Ascending aorta (tissue), 2 donors: ENCODE data around the gene CALHM5. TPM values are rescaled to one million over a fixed set of nuclear protein-coding genes. Genes with fewer than 3 reads are reported as not detected.

Source experiments
- DNase-seq, 2 donors: peaks; one replicate each; pipeline ENCODE4 v3.0.0-alpha.2; 2019; ENCODE audit warnings: low spot score in 2 of 2
- H3K27ac ChIP-seq, 2 donors: fragments of 200-600 bp; sonication (generic); one replicate each; pipeline ENCODE4 v1.5.1; 2016 to 2017; ENCODE audit warnings: mild to moderate bottlenecking in 1 of 2
- H3K27me3 ChIP-seq: fragments of 200-600 bp; sonication (generic); one replicate; pipeline ENCODE4 v1.5.1; 2017
- H3K36me3 ChIP-seq, 2 donors: fragments of 200-600 bp; sonication (generic); one replicate each; pipeline ENCODE4 v1.5.1; 2016
- H3K4me1 ChIP-seq, 2 donors: fragments of 200-600 bp; sonication (generic); one replicate each; pipeline ENCODE4 v1.5.1; 2016 to 2017; ENCODE audit warnings: mild to moderate bottlenecking in 1 of 2
- H3K4me3 ChIP-seq, 2 donors: fragments of 200-600 bp; sonication (generic); one replicate each; pipeline ENCODE4 v1.5.1; 2016 to 2017; ENCODE audit warnings: mild to moderate bottlenecking in 1 of 2
- H3K9me3 ChIP-seq, 2 donors: fragments of 200-600 bp; sonication (generic); one replicate each; pipeline ENCODE4 v1.5.1; 2016
- intact Hi-C: fragments of 100-400 bp; cut with DNase I; formaldehyde crosslinking; loops from one replicate; pipeline ENCODE4 v1.15.1; 2023
- total RNA-seq: library from RNA; depleted of rRNA; stranded (reverse); fragments of >200 nt; gene quantifications from one replicate; pipeline ENCODE4 v1.1.0, GENCODE V29; 2016
- TF ChIP-seq, protein P1 (sequence below), 3 experiments: fragments of 200-600 bp in 2 of 3; fragments of 450-650 bp in 1 of 3; sonication (generic) in 2 of 3; IDR thresholded peaks; one replicate each; pipeline ENCODE4 v1.5.1; 2016 to 2019; ENCODE audit warnings: antibody characterized with exemption in 3 of 3, mild to moderate bottlenecking in 1 of 3, moderate library complexity in 1 of 3

The CALHM5 gene
- total RNA-seq, 1 donor from 2014 or later, result 3.4 TPM

- Histone ChIP-seq H3K27ac (no peak overlapping the region), H3K9me3 (no peaks in the 10 kb centered on the region), H3K4me1 (peaks cover 0 to 9% of the 10 kb centered on the region in 2 donors), H3K27me3 (no peaks in the 10 kb centered on the region), H3K36me3 (no peaks in the 10 kb centered on the region), H3K4me3 (no peak overlapping the region)
- intact Hi-C loops, result no loop called here
- DNase-seq, result no peak
- TF ChIP-seq, protein P1, sequence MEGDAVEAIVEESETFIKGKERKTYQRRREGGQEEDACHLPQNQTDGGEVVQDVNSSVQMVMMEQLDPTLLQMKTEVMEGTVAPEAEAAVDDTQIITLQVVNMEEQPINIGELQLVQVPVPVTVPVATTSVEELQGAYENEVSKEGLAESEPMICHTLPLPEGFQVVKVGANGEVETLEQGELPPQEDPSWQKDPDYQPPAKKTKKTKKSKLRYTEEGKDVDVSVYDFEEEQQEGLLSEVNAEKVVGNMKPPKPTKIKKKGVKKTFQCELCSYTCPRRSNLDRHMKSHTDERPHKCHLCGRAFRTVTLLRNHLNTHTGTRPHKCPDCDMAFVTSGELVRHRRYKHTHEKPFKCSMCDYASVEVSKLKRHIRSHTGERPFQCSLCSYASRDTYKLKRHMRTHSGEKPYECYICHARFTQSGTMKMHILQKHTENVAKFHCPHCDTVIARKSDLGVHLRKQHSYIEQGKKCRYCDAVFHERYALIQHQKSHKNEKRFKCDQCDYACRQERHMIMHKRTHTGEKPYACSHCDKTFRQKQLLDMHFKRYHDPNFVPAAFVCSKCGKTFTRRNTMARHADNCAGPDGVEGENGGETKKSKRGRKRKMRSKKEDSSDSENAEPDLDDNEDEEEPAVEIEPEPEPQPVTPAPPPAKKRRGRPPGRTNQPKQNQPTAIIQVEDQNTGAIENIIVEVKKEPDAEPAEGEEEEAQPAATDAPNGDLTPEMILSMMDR (IDR thresholded peaks at IDR 0.05), result no peak
Observed at GRCh38 chr6:116568111-116568510, 56.7 kb downstream of the CALHM5 start.

GRCh38 chr6:116568821-116569755 is 57.6 kb downstream of the CALHM5 start:
- DNase-seq, result no peak
- H3K36me3 ChIP-seq, result peaks cover 0 to under 1% of the 10 kb centered on the region in 2 donors
- intact Hi-C loops, result no loop called here
- no peaks in the 10 kb centered on the region for H3K9me3 ChIP-seq
- no peak overlapping the region for H3K4me3 ChIP-seq
- H3K27me3 ChIP-seq, result no peaks in the 10 kb centered on the region
- H3K27ac ChIP-seq, result no peak overlapping the region
- TF ChIP-seq, protein P1 (IDR thresholded peaks at IDR 0.05), result no peak
- peaks cover 0 to 14% of the 10 kb centered on the region in 2 donors for H3K4me1 ChIP-seq

DNA sequence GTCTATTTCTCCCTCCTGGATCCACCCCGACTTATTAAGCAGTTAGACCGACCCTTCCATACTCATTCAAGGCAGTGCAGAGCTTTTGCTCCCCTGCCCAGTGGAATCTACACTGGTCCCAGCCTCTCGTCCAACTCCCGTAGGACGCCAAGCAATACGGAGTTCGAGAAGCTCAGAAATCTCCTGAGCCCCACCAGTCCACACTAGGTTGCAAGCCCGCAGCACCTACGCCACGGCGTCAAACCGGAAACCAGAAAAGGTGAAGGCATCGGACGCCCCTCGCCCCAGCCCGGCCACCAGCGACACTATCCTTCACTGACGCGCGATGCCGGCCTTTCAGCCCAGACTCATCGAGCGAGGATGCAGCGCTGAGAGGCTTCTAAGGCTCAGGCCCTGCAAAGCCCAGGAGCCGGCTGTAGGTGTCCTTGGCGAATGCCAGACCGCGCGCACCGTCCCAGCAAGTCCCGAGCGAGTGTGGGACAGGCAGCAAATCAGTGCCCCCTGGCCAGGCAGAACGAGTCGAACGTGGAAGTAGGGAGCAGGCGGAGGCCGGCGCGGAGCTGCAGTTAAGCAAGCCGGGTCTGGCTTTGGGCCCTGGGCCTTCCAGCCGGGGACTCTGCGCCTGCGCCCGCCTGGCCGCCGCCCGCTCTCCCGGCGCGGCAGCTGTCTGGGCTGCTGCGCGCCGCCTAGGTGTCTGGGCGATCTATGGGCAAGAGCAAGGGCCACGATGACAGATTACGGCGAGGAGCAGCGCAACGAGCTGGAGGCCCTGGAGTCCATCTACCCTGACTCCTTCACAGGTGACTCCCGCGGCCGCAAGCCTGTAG is 59.6 kb downstream of the CALHM5 start, which contains the start of gene RWDD1:
Gene RWDD1 (plus strand): TSS at position 649 of the 827 bp plus-strand sequence. CDS start 79 bp downstream, at position 728.
- Histone ChIP-seq H3K27me3 (no peaks in the 10 kb centered on the region), H3K9me3 (no peaks in the 10 kb centered on the region), H3K4me1 (peaks cover 0 to 14% of the 10 kb centered on the region in 2 donors), H3K36me3 (peaks cover 0 to 15% of the 10 kb centered on the region in 2 donors), H3K27ac (peak within 1 kb of the TSS; percentile 89 to 92), H3K4me3 (peak within 1 kb of the TSS; percentile 68 to 74)
- TF ChIP-seq, protein P1 (IDR thresholded peaks at IDR 0.05), result peak in 2 of 3 experiments; percentile 13
- intact Hi-C loops, result loop anchor here (1.0 to 5.0 kb wide), 4 partner anchors 46 to 292 kb away; partner anchors contain the start of genes CALHM5, RSPH4A, TSPYL1 and ZUP1
- DNase-seq, result peak; percentile 96 to 99

DNA sequence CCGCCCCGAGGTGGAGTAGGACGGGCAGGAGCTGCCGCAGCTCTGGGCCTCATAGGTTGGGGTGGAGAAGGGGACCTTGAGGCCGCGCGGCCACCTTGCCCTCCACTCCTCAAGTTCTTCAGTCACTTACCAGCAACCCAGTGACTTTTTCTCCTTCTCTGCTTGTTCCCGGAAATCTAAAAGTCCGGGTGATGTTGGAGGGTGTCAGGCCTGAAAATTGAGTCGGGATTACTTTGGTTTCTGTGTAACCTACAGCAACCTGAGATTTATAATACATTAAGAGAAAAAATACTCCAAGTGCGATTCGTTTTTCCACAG is 60.2 kb downstream of the CALHM5 start:
- peak overlapping the region; percentile 89 to 92 for H3K27ac ChIP-seq
- H3K4me1 ChIP-seq, result peaks cover 0 to 14% of the 10 kb centered on the region in 2 donors
- no peaks in the 10 kb centered on the region for H3K27me3 ChIP-seq
- intact Hi-C loops, result loop anchor here (1.0 to 5.0 kb wide), 4 partner anchors 45 to 293 kb away; partner anchors contain the start of genes CALHM5, RSPH4A, TSPYL1 and ZUP1
- TF ChIP-seq, protein P1 (IDR thresholded peaks at IDR 0.05), result no peak
- H3K4me3 ChIP-seq, result peak overlapping the region; percentile 68 to 74
- H3K9me3 ChIP-seq, result no peaks in the 10 kb centered on the region
- H3K36me3 ChIP-seq, result peaks cover 0 to 20% of the 10 kb centered on the region in 2 donors
- no peak for DNase-seq

DNA sequence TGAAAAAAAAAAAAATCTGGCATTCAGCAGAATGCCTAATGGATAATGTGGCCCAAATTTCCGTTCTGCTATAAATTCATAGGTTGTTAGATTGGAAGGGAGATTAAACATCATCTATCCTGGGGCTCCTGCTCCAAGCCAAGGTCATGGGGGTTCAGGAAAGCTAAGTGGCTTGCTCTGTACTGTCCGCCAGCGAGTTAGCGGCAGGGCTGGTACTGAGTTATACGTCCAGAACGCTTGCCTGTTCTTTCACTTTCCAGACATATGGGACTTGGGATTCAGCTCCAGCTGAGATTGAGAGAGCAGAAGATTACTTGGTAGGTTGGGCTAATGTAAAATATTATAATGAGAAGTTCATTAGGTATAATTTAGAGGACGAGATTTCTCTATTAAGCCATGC is 60.7 kb downstream of the CALHM5 start:
- Histone ChIP-seq H3K4me1 (peaks cover 0 to 14% of the 10 kb centered on the region in 2 donors), H3K27ac (peak overlapping the region; percentile 89 to 92), H3K27me3 (no peaks in the 10 kb centered on the region), H3K36me3 (peaks cover 0 to 22% of the 10 kb centered on the region in 2 donors), H3K9me3 (no peaks in the 10 kb centered on the region), H3K4me3 (peak overlapping the region; percentile 68 to 74)
- intact Hi-C loops, result loop anchor here (5.0 kb wide), 1 partner anchor 95 kb away; the partner anchor contains the start of gene ZUP1
- DNase-seq, result no peak
- TF ChIP-seq, protein P1 (IDR thresholded peaks at IDR 0.05), result no peak
